ENCODE measurements around the gene PACRG. TPM values are rescaled to one million over a fixed set of nuclear protein-coding genes. Genes with fewer than 3 reads are reported as not detected.
A peak's percentile ranks its signal among the peaks of the same experiment; 100 is the strongest.

PACRG gene
- total RNA-seq, 1 donor from 2014 or later, result 1.8 TPM

GRCh38 chr6:163356324-163356723 is 628.5 kb downstream of the PACRG start:
- peak; percentile 60 for ATAC-seq

DNA sequence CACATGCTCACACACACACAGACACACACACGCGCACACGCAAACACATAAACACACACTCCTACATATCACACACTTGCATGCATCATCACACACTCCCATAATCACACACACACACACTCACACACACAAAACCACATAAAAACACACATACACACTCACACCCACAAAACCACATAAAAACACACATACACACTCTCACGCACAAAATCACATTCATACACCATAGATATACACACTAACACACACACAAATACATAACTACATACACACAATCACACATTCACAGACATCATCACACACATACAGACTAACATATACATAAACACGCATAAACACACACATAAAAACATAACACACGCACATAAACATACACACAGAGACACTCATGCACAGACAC is 629.0 kb downstream of the PACRG start:
- no peak for ATAC-seq
- no peak for DNase-seq (ENCODE audit: low spot score)

More at GRCh38 chr6:163356324-163356723, 628.5 kb downstream of the PACRG start:
- no peak for DNase-seq (ENCODE audit: low spot score)

GRCh38 chr6:163364641-163365040 is 636.9 kb downstream of the PACRG start:
- DNase-seq (ENCODE audit: low spot score), result no peak
- ATAC-seq, result no peak

Other genes starting within 250 kb of the PACRG start
- gene PRKN, start 208 bp upstream of the PACRG start, total RNA-seq, result 1.2 TPM

All from left lobe of liver (tissue), 2 donors.